Subcutaneous adipose tissue (tissue), 4 donors: ENCODE data around the gene COL26A1. TPM values are rescaled to one million over a fixed set of nuclear protein-coding genes. Genes with fewer than 3 reads are reported as not detected.

Experiments used
- CTCF ChIP-seq: fragments of 450-650 bp; IDR thresholded peaks from one replicate; pipeline ENCODE4 v1.5.1; 2016; ENCODE audit warnings: low read depth, mild to moderate bottlenecking, control low read depth, antibody characterized with exemption, moderate library complexity
- total RNA-seq, 4 donors: library from RNA; depleted of rRNA; stranded (reverse); fragments of >200 nt; gene quantifications; one replicate each; pipeline ENCODE4 v1.1.0, GENCODE V29; 2016

Gene COL26A1
- total RNA-seq, 4 donors from 2014 or later: not detected

DNA sequence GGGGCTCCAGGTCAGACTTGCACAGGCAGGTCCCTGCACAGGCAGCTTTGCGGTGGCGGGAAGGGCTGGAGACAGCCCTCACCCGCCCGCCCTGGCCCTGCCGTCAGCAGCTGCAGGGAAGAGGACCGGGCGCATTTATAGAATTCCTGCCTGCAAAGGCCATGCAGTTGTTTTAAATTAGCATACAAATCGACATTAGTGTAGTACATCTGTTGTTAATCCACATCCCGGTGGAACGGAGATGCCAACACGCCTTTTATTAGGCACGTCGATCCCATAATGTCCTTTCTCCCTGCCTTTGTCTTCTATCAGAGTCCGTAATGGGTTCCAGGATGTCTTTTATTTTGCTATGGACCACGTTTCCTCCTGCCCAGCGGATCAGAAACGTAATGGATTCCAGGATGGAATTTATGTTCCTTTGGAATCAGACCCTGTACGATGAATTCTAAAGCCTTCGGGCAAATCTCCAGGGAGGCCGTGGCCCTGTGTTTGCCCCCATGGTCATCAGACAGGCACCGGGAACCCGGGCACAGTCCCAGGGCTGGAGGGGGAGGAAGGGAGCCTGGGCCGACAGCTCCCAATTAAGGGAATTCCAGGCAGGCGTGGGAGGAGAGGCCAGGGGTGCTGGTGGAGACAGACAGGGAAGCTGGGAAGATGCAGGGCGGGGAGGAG, 123.9 kb downstream of the COL26A1 start:
- no peak for TF ChIP-seq CTCF

- no peak for TF ChIP-seq CTCF
These were observed 124.4 kb downstream of the COL26A1 start for GRCh38 chr7:101487105-101487458.

- TF ChIP-seq CTCF: no peak
These were observed 125.1 kb downstream of the COL26A1 start for GRCh38 chr7:101487753-101488152.

- no peak for TF ChIP-seq CTCF
These were observed 126.3 kb downstream of the COL26A1 start for GRCh38 chr7:101488826-101489572.

- no peak for TF ChIP-seq CTCF
These were observed 132.1 kb downstream of the COL26A1 start for GRCh38 chr7:101494602-101495329.

GRCh38 chr7:101496017-101496416, 133.3 kb downstream of the COL26A1 start:
- TF ChIP-seq CTCF: no peak

DNA sequence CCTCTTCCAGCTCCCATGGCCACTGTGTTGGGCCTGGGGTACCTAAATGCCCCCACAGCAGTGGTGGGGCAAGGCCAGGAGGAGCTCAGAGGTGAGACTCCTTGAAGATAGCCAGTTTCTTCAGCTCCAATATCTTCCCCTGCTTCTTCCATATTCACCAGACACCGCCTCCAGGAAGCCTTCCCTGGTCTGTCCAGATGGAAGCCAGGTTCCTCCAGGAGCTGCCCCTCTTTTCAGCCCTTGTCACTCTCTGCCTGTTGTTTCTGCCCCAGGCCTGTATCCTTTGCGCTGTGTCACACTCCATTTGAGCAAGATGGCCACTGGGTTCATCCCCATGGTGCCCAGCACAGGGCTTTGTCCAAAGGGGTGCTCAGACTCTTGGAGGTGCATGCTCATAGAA, 138.7 kb downstream of the COL26A1 start:
- no peak for TF ChIP-seq CTCF
